ENCODE measurements around the gene PTPN21.

PTPN21 gene

GRCh38 chr14:88522393-88522792 lies 32.4 kb downstream of the PTPN21 start:
- H3K27me3 ChIP-seq (ENCODE audit: control insufficient read depth, insufficient read depth, low read length): no peaks in the 10 kb centered on the region
- H3K9me3 ChIP-seq (ENCODE audit: control insufficient read depth, low read depth, low read length): no peaks in the 10 kb centered on the region
- H3K4me3 ChIP-seq (ENCODE audit: low read length): no peak overlapping the region
- no peak overlapping the region for H3K27ac ChIP-seq (ENCODE audit: low read length)
- no peaks in the 10 kb centered on the region for H3K4me1 ChIP-seq (ENCODE audit: control insufficient read depth, low read depth, low read length)
- H3K9ac ChIP-seq (ENCODE audit: low read length): no peak overlapping the region
- H3K36me3 ChIP-seq (ENCODE audit: control insufficient read depth, low read depth, low read length): no peaks in the 10 kb centered on the region

- H3K27ac ChIP-seq (ENCODE audit: low read length): no peak overlapping the region
- no peaks in the 10 kb centered on the region for H3K27me3 ChIP-seq (ENCODE audit: control insufficient read depth, insufficient read depth, low read length)
- H3K9me3 ChIP-seq (ENCODE audit: control insufficient read depth, low read depth, low read length): no peaks in the 10 kb centered on the region
- H3K4me3 ChIP-seq (ENCODE audit: low read length): no peak overlapping the region
- H3K9ac ChIP-seq (ENCODE audit: low read length): no peak overlapping the region
- H3K4me1 ChIP-seq (ENCODE audit: control insufficient read depth, low read depth, low read length): no peaks in the 10 kb centered on the region
- no peaks in the 10 kb centered on the region for H3K36me3 ChIP-seq (ENCODE audit: control insufficient read depth, low read depth, low read length)
Measured at GRCh38 chr14:88521818-88522217, 33.0 kb downstream of the PTPN21 start.

- H3K4me3 ChIP-seq (ENCODE audit: low read length): no peak overlapping the region
- H3K9ac ChIP-seq (ENCODE audit: low read length): no peak overlapping the region
- no peaks in the 10 kb centered on the region for H3K9me3 ChIP-seq (ENCODE audit: control insufficient read depth, low read depth, low read length)
- H3K27me3 ChIP-seq (ENCODE audit: control insufficient read depth, insufficient read depth, low read length): no peaks in the 10 kb centered on the region
- no peaks in the 10 kb centered on the region for H3K36me3 ChIP-seq (ENCODE audit: control insufficient read depth, low read depth, low read length)
- H3K27ac ChIP-seq (ENCODE audit: low read length): no peak overlapping the region
- no peaks in the 10 kb centered on the region for H3K4me1 ChIP-seq (ENCODE audit: control insufficient read depth, low read depth, low read length)
Measured at GRCh38 chr14:88519907-88520306, 34.9 kb downstream of the PTPN21 start.

DNA sequence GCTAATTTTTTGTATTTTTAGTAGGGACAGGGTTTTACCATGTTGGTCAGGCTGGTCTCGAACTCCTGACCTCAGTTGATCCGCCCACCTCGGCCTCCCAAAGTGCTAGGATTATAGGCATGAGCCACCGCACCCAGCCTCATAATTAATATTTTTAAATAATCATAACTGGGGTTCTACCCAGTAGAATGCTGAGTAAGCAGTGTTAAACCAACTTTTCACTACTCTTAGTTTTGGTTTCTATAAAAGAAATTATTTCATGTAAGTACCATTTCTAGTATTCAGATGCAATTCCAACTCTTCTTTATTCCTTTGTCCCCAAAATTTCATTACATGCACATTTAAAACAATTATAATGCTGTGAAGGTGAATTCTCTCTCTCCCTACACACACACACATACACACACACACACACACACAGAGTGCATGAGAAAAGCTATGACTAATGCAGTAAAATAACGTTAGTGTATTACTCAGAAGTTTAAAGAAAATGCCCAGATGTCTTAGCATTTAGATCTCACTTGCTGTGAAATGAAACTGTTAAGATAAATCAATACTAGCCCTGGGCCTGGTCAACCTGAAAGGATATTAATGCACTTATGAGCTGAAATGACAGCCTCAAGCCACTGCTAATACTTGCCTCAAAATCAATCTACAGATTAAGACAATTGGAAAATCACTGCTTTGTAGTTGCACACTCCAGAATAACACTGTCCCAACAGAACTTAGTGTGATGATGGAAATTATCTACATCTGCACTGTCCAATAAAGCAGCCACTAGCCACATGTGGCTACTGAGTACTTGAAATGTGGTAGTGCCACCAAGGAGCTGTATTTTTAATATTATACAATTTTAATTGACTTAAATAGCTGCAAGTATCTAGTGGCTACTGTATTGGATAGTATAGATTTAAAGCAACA lies 36.0 kb downstream of the PTPN21 start:
- no peak overlapping the region for H3K9ac ChIP-seq (ENCODE audit: low read length)
- no peaks in the 10 kb centered on the region for H3K27me3 ChIP-seq (ENCODE audit: control insufficient read depth, insufficient read depth, low read length)
- H3K36me3 ChIP-seq (ENCODE audit: control insufficient read depth, low read depth, low read length): peaks cover under 1% of the 10 kb centered on the region
- H3K4me1 ChIP-seq (ENCODE audit: control insufficient read depth, low read depth, low read length): no peaks in the 10 kb centered on the region
- no peak overlapping the region for H3K4me3 ChIP-seq (ENCODE audit: low read length)
- H3K27ac ChIP-seq (ENCODE audit: low read length): no peak overlapping the region
- H3K9me3 ChIP-seq (ENCODE audit: control insufficient read depth, low read depth, low read length): no peaks in the 10 kb centered on the region

DNA sequence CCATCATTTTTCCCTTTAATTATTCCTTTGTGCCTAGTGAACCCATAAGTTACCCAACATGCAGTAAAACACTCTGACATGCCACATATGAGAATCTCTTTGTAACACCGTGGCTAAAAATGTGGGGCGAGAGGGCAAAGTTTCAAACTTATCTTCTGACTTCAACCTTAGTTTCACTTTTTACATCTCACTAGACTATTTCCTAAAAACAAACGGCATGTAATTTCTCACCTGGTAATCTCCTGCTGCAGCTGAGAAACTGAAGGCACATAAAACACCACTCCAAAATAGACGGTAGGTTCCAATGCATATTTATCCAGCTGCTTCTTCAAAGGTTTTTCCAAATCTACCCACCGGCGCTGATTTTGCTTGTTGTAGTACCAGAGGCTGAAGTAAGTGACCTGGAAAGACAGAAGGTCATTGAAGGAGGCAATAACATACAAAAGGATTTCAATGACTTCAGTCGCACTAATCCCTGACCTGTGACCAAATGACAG lies 37.9 kb downstream of the PTPN21 start:
- no peak overlapping the region for H3K9ac ChIP-seq (ENCODE audit: low read length)
- peaks cover 4% of the 10 kb centered on the region for H3K36me3 ChIP-seq (ENCODE audit: control insufficient read depth, low read depth, low read length)
- H3K27me3 ChIP-seq (ENCODE audit: control insufficient read depth, insufficient read depth, low read length): no peaks in the 10 kb centered on the region
- H3K4me1 ChIP-seq (ENCODE audit: control insufficient read depth, low read depth, low read length): no peaks in the 10 kb centered on the region
- H3K27ac ChIP-seq (ENCODE audit: low read length): no peak overlapping the region
- H3K4me3 ChIP-seq (ENCODE audit: low read length): no peak overlapping the region
- H3K9me3 ChIP-seq (ENCODE audit: control insufficient read depth, low read depth, low read length): no peaks in the 10 kb centered on the region

DNA sequence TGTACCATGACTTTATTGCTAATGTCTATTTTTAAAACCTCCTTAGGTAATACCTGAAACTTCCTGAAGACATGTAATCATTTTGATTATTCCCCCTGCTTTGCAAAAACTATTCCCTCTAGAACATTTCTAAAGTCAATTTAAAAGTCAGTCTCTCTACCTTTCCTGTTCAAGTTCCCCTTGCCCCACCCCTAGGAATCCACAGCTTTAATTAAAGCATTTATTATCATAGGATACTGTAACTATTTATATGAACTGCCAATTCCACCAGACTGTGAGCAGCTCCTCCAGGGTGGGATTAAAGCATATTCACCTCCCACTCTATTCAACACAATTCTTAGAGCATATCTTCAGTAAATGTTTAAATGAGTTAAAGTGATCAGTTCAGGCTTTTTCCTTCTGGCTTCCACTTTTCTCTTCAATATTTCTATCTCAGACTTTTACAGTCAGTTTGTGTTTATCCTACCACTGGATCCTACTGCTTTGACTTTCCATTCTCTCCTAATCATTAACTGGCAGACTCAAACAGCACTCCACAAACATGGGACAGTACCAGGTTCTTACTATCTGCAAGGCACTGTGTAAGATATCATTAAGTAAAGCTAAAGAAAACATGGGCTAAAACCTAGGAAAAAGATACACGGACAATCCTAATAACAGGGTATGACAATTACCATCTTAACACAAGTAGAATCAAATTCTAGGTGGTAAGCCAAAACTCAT lies 39.1 kb downstream of the PTPN21 start:
- H3K4me3 ChIP-seq (ENCODE audit: low read length): no peak overlapping the region
- no peak overlapping the region for H3K9ac ChIP-seq (ENCODE audit: low read length)
- no peaks in the 10 kb centered on the region for H3K27me3 ChIP-seq (ENCODE audit: control insufficient read depth, insufficient read depth, low read length)
- no peaks in the 10 kb centered on the region for H3K9me3 ChIP-seq (ENCODE audit: control insufficient read depth, low read depth, low read length)
- no peaks in the 10 kb centered on the region for H3K4me1 ChIP-seq (ENCODE audit: control insufficient read depth, low read depth, low read length)
- H3K27ac ChIP-seq (ENCODE audit: low read length): no peak overlapping the region
- H3K36me3 ChIP-seq (ENCODE audit: control insufficient read depth, low read depth, low read length): peaks cover 4% of the 10 kb centered on the region

DNA sequence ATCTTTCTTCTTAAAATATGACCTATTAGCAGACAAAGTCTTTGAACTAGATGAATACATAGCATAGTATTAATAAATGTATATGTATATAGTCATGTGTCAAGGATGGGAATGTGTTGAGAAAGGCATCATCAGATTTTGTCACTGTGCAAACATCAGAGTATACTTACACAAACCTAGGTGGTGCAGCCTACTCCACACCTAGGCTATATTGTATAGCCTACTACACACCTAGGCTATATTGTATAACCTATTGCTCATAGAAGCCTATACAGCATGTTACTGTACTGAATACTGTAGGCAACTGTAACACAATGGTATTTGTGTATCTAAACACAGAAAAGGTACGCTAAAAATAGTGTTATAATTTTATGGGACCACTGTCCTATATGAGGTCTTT lies 47.6 kb downstream of the PTPN21 start:
- H3K9ac ChIP-seq (ENCODE audit: low read length): no peak overlapping the region
- no peak overlapping the region for H3K27ac ChIP-seq (ENCODE audit: low read length)
- H3K27me3 ChIP-seq (ENCODE audit: control insufficient read depth, insufficient read depth, low read length): no peaks in the 10 kb centered on the region
- no peak overlapping the region for H3K4me3 ChIP-seq (ENCODE audit: low read length)
- no peaks in the 10 kb centered on the region for H3K4me1 ChIP-seq (ENCODE audit: control insufficient read depth, low read depth, low read length)
- peaks cover 19% of the 10 kb centered on the region for H3K36me3 ChIP-seq (ENCODE audit: control insufficient read depth, low read depth, low read length)
- no peaks in the 10 kb centered on the region for H3K9me3 ChIP-seq (ENCODE audit: control insufficient read depth, low read depth, low read length)

DNA sequence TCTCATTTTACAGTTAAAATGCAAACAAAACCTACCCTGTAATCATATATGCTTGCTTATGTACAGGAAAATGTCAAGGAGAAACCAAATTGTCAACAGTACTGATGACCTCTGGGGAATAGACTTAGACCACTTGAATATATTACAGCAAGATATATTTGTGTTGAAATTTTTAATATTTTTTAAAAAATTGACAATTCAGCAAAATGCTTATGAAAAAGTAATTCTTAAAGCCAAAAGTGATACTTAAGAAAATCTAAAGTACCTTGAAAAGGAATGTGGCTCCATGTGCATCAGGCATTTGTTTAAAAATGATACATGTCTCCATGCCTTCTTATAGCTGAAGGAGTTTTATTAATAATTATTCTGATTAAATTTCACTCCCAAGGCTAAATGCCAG lies 49.2 kb downstream of the PTPN21 start:
- H3K36me3 ChIP-seq (ENCODE audit: control insufficient read depth, low read depth, low read length): peaks cover 32% of the 10 kb centered on the region
- H3K4me1 ChIP-seq (ENCODE audit: control insufficient read depth, low read depth, low read length): no peaks in the 10 kb centered on the region
- no peaks in the 10 kb centered on the region for H3K27me3 ChIP-seq (ENCODE audit: control insufficient read depth, insufficient read depth, low read length)
- H3K4me3 ChIP-seq (ENCODE audit: low read length): no peak overlapping the region
- no peak overlapping the region for H3K9ac ChIP-seq (ENCODE audit: low read length)
- H3K9me3 ChIP-seq (ENCODE audit: control insufficient read depth, low read depth, low read length): no peaks in the 10 kb centered on the region
- no peak overlapping the region for H3K27ac ChIP-seq (ENCODE audit: low read length)

DNA sequence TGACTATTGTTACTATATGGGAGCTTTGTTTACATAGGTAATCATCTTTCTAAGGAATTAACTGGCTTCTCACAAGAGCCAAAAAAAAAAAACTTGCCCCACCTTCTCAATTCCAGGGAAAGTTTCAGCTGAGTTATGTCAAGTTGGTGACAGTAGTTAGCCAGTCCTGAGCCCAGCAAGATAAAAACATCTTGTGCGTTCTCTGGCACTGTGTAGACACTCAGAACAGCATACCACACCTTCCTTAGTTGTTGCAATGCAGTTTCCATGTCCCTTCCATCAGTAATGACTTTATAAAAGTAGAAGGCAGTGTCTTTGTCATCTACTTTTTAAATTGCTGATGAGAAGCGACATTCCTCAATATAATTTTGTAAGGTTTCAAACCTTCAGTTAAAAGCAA lies 50.2 kb downstream of the PTPN21 start:
- H3K27me3 ChIP-seq (ENCODE audit: control insufficient read depth, insufficient read depth, low read length): no peaks in the 10 kb centered on the region
- H3K9me3 ChIP-seq (ENCODE audit: control insufficient read depth, low read depth, low read length): no peaks in the 10 kb centered on the region
- H3K36me3 ChIP-seq (ENCODE audit: control insufficient read depth, low read depth, low read length): peaks cover 35% of the 10 kb centered on the region

GRCh38 chr14:88503754-88504406 lies 50.9 kb downstream of the PTPN21 start:
- H3K9me3 ChIP-seq (ENCODE audit: control insufficient read depth, low read depth, low read length): no peaks in the 10 kb centered on the region
- H3K36me3 ChIP-seq (ENCODE audit: control insufficient read depth, low read depth, low read length): peaks cover 35% of the 10 kb centered on the region
- no peak overlapping the region for H3K4me3 ChIP-seq (ENCODE audit: low read length)
- no peaks in the 10 kb centered on the region for H3K27me3 ChIP-seq (ENCODE audit: control insufficient read depth, insufficient read depth, low read length)
- H3K27ac ChIP-seq (ENCODE audit: low read length): no peak overlapping the region
- H3K9ac ChIP-seq (ENCODE audit: low read length): no peak overlapping the region
- no peaks in the 10 kb centered on the region for H3K4me1 ChIP-seq (ENCODE audit: control insufficient read depth, low read depth, low read length)

More for the DNA sequence above, 50.2 kb downstream of the PTPN21 start:
- Histone ChIP-seq H3K4me3 (ENCODE audit: low read length) (no peak overlapping the region), H3K4me1 (ENCODE audit: control insufficient read depth, low read depth, low read length) (no peaks in the 10 kb centered on the region), H3K27ac (ENCODE audit: low read length) (no peak overlapping the region), H3K9ac (ENCODE audit: low read length) (no peak overlapping the region)

- H3K36me3 ChIP-seq (ENCODE audit: control insufficient read depth, low read depth, low read length): peaks cover 39% of the 10 kb centered on the region
- H3K9me3 ChIP-seq (ENCODE audit: control insufficient read depth, low read depth, low read length): no peaks in the 10 kb centered on the region
- H3K27me3 ChIP-seq (ENCODE audit: control insufficient read depth, insufficient read depth, low read length): no peaks in the 10 kb centered on the region
- H3K27ac ChIP-seq (ENCODE audit: low read length): no peak overlapping the region
- no peak overlapping the region for H3K4me3 ChIP-seq (ENCODE audit: low read length)
- no peaks in the 10 kb centered on the region for H3K4me1 ChIP-seq (ENCODE audit: control insufficient read depth, low read depth, low read length)
- no peak overlapping the region for H3K9ac ChIP-seq (ENCODE audit: low read length)
Measured at GRCh38 chr14:88502740-88503139, 52.1 kb downstream of the PTPN21 start.
